Measurements from ENCODE around the gene ADK. TPM values are rescaled to one million over a fixed set of nuclear protein-coding genes. Genes with fewer than 3 reads are reported as not detected.
"Not testable (repeated sequence)": the region's sequence is repeated elsewhere in the genome, so short reads cannot be mapped to it uniquely, and the experiment has no call there.

ADK gene
- total RNA-seq, 1 donor from 2014 or later = 34.9 TPM

DNA sequence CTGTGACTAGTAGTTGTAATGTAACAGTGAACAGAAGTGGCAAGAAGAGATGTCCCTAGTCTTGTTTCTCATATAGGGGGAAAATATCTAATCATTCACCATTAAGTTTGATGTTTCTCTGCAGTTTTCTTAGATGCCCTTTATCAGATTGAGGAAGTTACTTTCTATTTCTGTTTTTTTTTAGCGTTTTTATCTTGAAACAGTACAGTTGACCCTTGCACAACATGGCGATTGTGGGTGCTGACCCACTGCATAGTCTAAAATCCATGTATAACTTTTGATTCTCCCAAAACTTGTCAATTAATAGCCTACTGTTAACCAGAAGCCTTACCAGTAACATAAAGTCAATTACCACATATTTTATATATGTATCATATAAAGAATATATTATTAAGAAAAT is 192.0 kb downstream of the ADK start:
- no peak for DNase-seq (ENCODE audit: low spot score)

GRCh38 chr10:74343804-74344203 is 192.8 kb downstream of the ADK start:
- no peak for DNase-seq (ENCODE audit: low spot score)

GRCh38 chr10:74344306-74344705 is 193.3 kb downstream of the ADK start:
- DNase-seq (ENCODE audit: low spot score) = no peak

DNA sequence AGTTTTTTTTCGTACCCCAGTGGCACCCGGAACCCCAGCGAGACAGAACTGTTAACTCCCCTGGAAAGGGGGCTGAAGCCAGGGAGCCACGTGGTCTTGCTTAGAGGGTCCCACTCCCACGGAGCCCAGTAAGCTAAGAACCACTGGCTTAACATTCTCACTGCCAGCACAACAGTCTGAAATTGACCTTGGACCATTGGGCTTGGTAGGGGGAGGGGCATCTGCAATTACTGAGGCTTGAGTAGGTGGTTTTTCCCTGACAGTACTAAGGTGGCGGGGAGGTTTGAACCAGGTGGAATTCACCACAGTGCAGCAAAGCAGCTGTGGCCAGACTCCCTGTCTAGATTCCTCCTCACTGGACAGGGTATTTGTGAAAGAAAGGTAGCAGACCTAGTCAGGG is 196.5 kb downstream of the ADK start:
- DNase-seq (ENCODE audit: low spot score) = no peak

DNA sequence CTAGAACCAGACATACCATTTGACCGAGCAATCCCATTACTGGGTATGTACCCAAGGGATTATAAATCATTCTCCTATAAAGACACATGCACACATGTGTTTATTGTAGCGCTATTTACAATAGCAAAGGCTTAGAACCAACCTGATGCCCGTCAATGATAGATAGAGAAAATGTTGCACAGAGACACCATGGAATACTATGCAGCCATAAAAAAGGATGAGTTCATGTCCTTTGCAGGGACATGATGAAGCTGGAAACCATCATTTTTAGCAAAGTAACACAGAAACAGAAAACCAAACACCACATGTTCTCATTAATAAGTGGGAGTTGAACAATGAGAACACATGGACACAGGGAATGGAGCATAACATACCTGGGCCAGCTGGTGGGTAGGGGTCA is 202.0 kb downstream of the ADK start:
- not testable (repeated sequence) for DNase-seq (ENCODE audit: low spot score)

DNA sequence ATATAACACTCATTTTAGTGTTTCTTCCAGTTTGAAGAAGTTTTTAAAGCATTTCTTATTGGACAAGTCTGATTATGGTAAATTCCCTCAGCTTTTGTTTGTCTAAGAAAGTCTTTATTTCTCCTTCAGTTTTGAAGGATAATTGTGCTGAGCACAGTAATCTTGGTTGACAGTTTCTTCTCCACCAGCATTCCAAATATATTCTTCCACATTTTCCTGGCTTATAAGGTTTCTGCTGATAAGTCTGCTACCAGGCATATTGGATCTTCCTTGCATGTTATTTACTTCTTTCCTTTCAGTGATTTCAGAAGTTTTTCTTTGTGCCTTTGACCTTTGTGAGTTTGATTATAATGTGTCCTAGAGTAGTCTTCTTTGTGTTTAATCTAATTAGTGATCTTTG is 210.7 kb downstream of the ADK start:
- no peak for DNase-seq (ENCODE audit: low spot score)

- no peak for DNase-seq (ENCODE audit: low spot score)
These were observed 212.7 kb downstream of the ADK start for GRCh38 chr10:74363727-74364126.

DNA sequence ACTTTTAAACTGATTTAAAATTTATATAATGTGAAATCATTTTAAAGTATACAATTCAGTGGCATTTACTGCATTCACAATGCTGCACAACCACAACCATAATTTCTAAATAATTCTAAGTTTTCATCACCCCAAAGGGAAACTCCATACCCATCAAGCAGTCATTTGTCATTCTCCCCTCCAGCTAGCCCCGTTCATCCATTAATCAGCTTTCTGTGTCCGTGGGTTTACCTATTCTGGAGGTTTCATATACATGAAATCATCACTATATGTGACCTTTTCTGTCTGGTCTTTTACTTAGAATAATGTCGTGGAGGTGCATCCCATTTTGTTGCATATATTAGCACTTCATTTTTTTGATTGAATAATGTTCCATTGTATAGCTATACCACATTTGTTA is 214.1 kb downstream of the ADK start:
- DNase-seq (ENCODE audit: low spot score) = no peak

DNA sequence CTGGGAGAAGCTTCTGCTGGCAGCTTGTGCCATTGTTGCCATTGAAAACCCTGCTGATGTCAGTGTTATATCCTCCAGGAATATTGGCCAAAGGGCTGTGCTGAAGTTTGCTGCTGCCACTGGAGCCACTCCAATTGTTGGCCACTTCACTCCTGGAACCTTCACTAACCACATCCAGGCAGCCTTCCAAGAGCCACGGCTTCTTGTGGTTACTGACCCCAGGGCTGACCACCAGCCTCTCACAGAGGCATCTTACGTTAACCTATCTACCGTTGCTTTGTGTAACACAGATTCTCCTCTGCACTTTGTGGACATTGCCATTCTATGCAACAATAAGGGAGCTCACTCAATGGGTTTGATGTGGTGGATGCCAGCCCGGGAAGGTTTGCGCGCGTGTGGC is 220.7 kb downstream of the ADK start:
- DNase-seq (ENCODE audit: low spot score) = no peak

DNA sequence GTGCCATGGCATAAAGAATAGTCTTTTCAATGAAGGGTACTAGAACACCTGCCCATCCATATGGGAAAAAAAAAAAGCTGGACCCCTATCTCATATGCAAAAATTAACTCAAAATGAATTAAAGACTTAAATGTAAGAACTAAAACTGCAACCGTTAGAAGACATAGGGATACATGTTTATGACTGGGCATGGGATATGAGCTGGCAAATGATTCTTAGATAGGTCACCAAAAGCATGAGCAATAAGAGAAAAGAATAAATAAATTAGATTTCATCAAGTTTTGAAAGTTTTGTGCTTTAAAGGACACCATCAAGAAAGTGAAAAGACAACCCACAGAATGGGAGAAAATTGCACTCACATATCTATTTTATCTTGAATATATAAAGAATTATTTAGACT is 222.0 kb downstream of the ADK start:
- DNase-seq (ENCODE audit: low spot score) = no peak

DNA sequence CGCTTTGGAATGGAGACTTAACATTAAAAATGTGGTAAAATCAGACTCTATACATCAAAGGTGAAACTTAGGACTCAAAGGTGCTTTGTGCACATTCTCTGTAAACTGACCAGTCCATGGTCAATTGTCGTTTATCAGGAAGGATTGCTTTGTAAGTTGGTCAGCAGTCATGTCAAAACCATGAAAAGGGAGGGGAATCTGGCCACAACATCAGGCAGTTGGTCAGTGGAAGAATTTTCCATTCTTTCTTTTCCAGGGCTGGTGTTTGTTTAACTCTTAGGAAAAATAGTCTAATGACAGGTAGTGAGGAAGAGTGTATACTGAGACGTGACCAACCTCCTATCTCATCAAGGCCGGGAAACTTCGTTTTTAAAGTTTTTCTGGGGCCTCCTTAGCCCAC is 226.5 kb downstream of the ADK start:
- no peak for DNase-seq (ENCODE audit: low spot score)

- no peak for DNase-seq (ENCODE audit: low spot score)
These were observed 228.5 kb downstream of the ADK start for GRCh38 chr10:74379474-74379873.

DNA sequence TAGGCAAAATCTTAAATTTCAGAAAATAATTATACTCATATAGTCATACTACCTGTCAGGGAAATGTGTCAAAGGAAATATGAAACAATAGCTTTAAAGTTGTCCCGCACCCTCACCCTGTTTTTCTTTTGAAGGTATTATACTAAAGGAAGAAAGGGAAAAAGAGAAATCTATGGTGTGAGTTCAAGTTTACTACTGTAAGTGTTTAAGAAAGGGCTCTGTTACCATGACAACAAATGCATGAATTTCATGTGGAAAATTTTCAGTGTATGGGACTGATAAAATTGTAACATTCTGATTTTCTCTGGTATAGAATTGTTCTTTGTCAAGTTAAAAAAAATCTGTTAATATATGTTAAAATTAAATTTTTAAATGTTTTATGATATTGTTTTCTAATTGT is 229.8 kb downstream of the ADK start:
- no peak for DNase-seq (ENCODE audit: low spot score)

GRCh38 chr10:74381291-74381853 is 230.4 kb downstream of the ADK start:
- no peak for DNase-seq (ENCODE audit: low spot score)

- DNase-seq (ENCODE audit: low spot score) = no peak
These were observed 231.6 kb downstream of the ADK start for GRCh38 chr10:74382663-74383062.

- no peak for DNase-seq (ENCODE audit: low spot score)
These were observed 232.6 kb downstream of the ADK start for GRCh38 chr10:74383642-74384041.

- no peak for DNase-seq (ENCODE audit: low spot score)
These were observed 233.7 kb downstream of the ADK start for GRCh38 chr10:74384615-74385183.

GRCh38 chr10:74388801-74389200 is 237.8 kb downstream of the ADK start:
- DNase-seq (ENCODE audit: low spot score) = no peak

GRCh38 chr10:74391786-74392185 is 240.8 kb downstream of the ADK start:
- no peak for DNase-seq (ENCODE audit: low spot score)

DNA sequence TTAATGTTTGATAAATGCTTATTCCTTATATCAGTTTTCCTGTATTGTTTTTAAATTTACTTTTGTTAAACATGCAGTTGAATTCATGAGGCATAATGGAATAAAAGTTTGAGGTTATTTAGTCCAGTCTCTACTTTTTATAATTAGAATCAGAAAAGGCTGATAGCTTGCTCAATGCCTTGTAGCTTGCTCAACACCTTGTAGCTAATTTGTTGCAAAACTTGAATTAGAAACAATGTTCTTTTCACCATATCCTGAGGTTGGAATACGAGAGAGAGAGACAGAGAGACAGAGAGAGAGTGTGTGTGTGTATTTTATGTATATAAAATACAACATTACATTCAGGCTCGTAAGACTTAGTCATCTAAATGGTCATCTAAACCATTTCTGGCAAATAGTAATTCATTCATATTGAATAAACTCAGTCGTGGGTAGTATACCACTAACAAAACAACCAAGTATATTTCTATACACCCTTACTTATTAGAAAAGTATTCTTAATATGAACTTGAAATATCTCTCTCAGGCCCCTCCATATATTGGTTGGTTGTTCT is 243.5 kb downstream of the ADK start:
- DNase-seq (ENCODE audit: low spot score) = no peak

GRCh38 chr10:74400186-74400585 is 249.2 kb downstream of the ADK start:
- DNase-seq (ENCODE audit: low spot score) = no peak

DNA sequence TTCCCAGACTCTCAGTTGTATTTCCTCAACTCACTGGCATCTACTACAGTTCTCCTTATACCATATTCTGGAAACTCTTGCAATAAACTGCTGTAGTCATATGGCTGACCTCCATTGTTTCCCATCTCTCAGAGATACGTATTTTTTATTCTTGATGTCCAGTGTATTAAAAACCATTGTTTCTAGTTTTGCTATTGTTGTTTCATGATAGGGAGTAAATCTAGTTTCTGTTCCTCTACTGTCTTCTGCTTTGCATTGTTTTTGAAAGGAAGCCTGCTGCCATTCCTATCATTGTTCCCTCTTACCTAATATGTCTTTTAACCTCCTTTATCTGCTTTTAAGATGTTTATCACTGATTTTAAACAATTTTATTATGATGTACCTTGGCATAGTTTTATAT is 255.0 kb downstream of the ADK start:
- no peak for DNase-seq (ENCODE audit: low spot score)

GRCh38 chr10:74415146-74415839 is 264.3 kb downstream of the ADK start:
- no peak for DNase-seq (ENCODE audit: low spot score)

All from mesenteric fat pad (tissue), 1 donor.